Epithelial cell of esophagus (primary cell): Measurements from ENCODE around the gene KIN.
"Not testable (repeated sequence)": the region's sequence is repeated elsewhere in the genome, so short reads cannot be mapped to it uniquely, and the experiment has no call there.

Experiments
- DNase-seq: peaks from one replicate; pipeline ENCODE4 v3.0.0; 2010; ENCODE audit warnings: low read depth
- H3K4me3 ChIP-seq: 2 replicates; pipeline ENCODE4 v1.5.1; 2011; ENCODE audit warnings: mild to moderate bottlenecking, low read length, control low read depth
- TF ChIP-seq, protein P1 (sequence below): IDR thresholded peaks from 2 replicates; pipeline ENCODE4 v1.5.1; 2011; ENCODE audit warnings: low read depth, mild to moderate bottlenecking, low read length, control low read depth, inconsistent platforms; ENCODE audit not compliant: insufficient read depth; ENCODE audit errors: missing control alignments

KIN gene

DNA sequence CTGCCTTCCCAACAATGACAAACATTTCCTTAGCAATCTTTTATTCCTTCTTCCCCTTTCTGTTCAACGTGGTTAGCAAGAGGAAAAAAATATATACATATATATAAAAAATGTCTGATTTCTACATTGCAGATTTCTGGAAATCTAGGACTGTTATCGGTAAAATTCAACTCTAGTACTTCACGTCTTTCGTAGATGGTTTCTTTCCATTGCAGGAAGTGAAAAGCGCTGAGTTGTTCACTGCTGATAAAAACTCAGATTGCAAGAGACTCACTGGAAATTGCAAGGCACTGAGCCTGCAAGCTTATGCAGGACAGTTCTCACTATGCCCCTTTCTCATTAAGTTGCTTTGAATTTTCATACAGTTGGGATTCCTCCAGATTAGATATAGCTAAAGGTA is 23.9 kb downstream of the KIN start:
- TF ChIP-seq, protein P1, sequence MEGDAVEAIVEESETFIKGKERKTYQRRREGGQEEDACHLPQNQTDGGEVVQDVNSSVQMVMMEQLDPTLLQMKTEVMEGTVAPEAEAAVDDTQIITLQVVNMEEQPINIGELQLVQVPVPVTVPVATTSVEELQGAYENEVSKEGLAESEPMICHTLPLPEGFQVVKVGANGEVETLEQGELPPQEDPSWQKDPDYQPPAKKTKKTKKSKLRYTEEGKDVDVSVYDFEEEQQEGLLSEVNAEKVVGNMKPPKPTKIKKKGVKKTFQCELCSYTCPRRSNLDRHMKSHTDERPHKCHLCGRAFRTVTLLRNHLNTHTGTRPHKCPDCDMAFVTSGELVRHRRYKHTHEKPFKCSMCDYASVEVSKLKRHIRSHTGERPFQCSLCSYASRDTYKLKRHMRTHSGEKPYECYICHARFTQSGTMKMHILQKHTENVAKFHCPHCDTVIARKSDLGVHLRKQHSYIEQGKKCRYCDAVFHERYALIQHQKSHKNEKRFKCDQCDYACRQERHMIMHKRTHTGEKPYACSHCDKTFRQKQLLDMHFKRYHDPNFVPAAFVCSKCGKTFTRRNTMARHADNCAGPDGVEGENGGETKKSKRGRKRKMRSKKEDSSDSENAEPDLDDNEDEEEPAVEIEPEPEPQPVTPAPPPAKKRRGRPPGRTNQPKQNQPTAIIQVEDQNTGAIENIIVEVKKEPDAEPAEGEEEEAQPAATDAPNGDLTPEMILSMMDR: no peak
- H3K4me3 ChIP-seq: no peak overlapping the region
- no peak for DNase-seq

DNA sequence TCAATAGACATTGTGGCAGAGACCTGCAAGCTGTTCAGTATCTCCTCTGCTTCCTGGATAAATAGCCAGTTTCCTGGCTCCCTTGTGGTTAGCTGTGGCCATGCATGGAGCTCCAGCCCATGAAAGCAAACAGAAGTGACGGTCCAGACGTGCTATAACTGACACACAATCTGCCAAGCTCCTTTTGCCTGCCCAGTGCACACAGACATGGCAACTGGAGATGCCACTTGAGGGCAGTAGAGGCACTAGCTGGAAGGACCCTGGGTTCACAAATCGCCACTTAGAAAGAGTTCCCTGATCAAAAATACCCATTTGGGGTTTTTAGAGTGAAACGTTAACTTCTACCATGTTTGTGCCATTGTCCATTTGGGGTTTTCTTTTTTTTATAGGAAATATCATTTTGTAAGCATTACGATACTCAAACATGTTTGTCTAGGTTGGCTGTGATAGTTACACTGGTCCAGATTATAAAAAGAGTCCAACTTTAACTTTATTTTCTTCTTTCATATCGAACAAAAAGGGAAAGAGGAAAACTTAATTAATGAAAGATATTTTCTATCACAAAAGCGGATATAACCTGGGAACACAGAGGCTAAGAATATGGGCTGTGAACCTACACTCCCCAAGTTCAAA is 31.3 kb downstream of the KIN start:
- peak; percentile 39 for DNase-seq
- TF ChIP-seq, protein P1: peak; percentile 65

GRCh38 chr10:7755103-7755502 is 32.7 kb downstream of the KIN start:
- DNase-seq: no peak
- H3K4me3 ChIP-seq: no peak overlapping the region
- TF ChIP-seq, protein P1: no peak

More for the DNA sequence above, 31.3 kb downstream of the KIN start:
- H3K4me3 ChIP-seq: no peak overlapping the region

DNA sequence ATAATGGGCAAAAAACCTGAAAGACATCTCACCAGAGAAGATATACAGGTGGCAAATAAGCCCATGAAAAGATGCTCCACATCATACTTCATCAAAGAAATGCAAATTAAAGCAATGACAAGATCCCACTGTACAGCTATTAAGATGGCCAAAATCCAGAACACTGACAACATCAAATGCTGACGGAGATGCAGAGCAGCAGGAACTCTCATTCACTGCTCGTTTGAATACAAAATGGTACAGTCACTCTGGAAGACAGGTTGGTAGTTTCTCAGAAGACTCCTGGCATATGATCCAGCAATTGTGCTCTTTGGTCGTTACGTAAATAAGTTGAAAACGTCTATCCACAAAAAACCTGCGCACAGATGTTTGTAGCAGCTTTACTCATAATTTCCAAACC is 35.5 kb downstream of the KIN start:
- no peak for DNase-seq
- H3K4me3 ChIP-seq: no peak overlapping the region
- TF ChIP-seq, protein P1: no peak

DNA sequence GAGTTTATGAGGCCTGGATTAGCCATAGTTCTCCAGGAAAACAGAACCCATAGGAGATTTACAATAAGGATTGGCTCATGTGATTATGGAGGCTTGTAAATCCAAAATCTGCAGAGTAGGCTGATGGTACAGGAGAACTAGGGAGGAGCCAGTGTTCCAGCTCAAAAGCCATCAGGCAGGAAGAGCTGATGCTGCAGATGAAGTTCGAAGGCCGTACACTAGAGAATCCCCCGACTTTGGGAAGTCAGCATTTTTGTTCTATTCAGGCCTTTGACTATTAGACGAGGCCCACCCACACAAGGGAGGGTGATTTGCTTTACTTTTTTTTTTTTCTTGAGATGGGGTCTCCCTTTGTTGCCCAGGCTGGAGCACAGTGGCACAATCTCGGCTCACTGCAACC is 37.6 kb downstream of the KIN start:
- H3K4me3 ChIP-seq: no peak overlapping the region
- DNase-seq: no peak
- TF ChIP-seq, protein P1: no peak

- DNase-seq, H3K4me3 ChIP-seq: not testable (repeated sequence)
Measured at GRCh38 chr10:7748637-7749036, 39.2 kb downstream of the KIN start.

GRCh38 chr10:7744307-7744706 is 43.5 kb downstream of the KIN start:
- H3K4me3 ChIP-seq: no peak overlapping the region
- TF ChIP-seq, protein P1: no peak

More at GRCh38 chr10:7744307-7744706, 43.5 kb downstream of the KIN start:
- no peak for DNase-seq
